Ovary (tissue), 9 donors: Measurements from ENCODE around the gene TACC2. TPM values are rescaled to one million over a fixed set of nuclear protein-coding genes. Genes with fewer than 3 reads are reported as not detected.
"Not testable (repeated sequence)": the region's sequence is repeated elsewhere in the genome, so short reads cannot be mapped to it uniquely, and the experiment has no call there.

Experiments
- DNase-seq, 5 donors: peaks; one replicate each; pipeline ENCODE4 v3.0.0-alpha.2; 2019 to 2020
- H3K27ac ChIP-seq, 2 donors: fragments of 200-600 bp; one replicate each; pipeline versions ENCODE4 v1.5.1 to v1.8.0; 2019 to 2022
- H3K27me3 ChIP-seq: fragments of 200-600 bp; one replicate; pipeline ENCODE4 v1.8.0; 2022
- H3K36me3 ChIP-seq: fragments of 200-600 bp; sonication (generic); one replicate; pipeline ENCODE4 v1.5.1; 2019
- H3K4me1 ChIP-seq: one replicate; pipeline ENCODE4 v1.8.1; 2013; ENCODE audit warnings: mild to moderate bottlenecking, moderate library complexity; ENCODE audit not compliant: insufficient read depth
- H3K4me3 ChIP-seq: fragments of 200-600 bp; sonication (generic); one replicate; pipeline ENCODE4 v1.5.1; 2017
- H3K9me3 ChIP-seq, 2 donors: fragments of 200-600 bp in 1 of 2; sonication (generic) in 1 of 2; one replicate each; pipeline versions ENCODE4 v1.5.1 to v1.8.1; 2013 to 2019; ENCODE audit warnings: mild to moderate bottlenecking in 1 of 2, moderate library complexity in 1 of 2
- CTCF ChIP-seq, 3 donors: fragments of 450-650 bp in 2 of 3; fragments of 200-600 bp in 1 of 3; IDR thresholded peaks; one replicate each; pipeline versions ENCODE4 v1.5.1 to v1.8.0; 2016 to 2022; ENCODE audit warnings: antibody characterized with exemption in 3 of 3, mild to moderate bottlenecking in 1 of 3
- EP300 ChIP-seq: sonication (generic); formaldehyde crosslinking; IDR thresholded peaks from one replicate; pipeline ENCODE4 v1.6.1; 2017; ENCODE audit warnings: antibody characterized with exemption
- POLR2A ChIP-seq: fragments of 450-650 bp; IDR thresholded peaks from one replicate; pipeline ENCODE4 v1.6.1; 2017; ENCODE audit warnings: antibody characterized with exemption, mild to moderate bottlenecking, moderate library complexity
- WGBS, 3 donors: extraction: QIAGEN DNeasy Blood & Tissue Kit in 1 of 3; methylation state at CpG; one replicate each; pipeline versions ENCODE4 v1.1.5 to v1.1.7; 2013 to 2017; 5-methylcytosine and 5-hydroxymethylcytosine counted together
- intact Hi-C, 4 donors: fragments of 100-400 bp; cut with DNase I; formaldehyde crosslinking; loops; one replicate each; pipeline versions ENCODE4 v1.11.0 to v1.15.1; 2022 to 2023
- polyA plus RNA-seq, 2 donors: library from polyadenylated mRNA; stranded (reverse); fragments of 200-250 nt in 1 of 2; fragments of 350-450 nt in 1 of 2; fragmentation: Illumina TruSeq in 1 of 2; extraction: RNeasy Lipid Tissue Mini Kit (QIAGEN cat#74804) in 1 of 2; gene quantifications; one replicate each; pipeline ENCODE4 v1.2.3, GENCODE V29; 2013 to 2014
- total RNA-seq, 7 donors: library from RNA; depleted of rRNA in 2 of 7; stranded (reverse); fragments of >200 nt in 2 of 7; fragmentation: NEBNext Ultra II Directional in 3 of 7; extraction: Animal tissue kit (Norgen Biotek cat#: 25700) in 3 of 7; gene quantifications; one replicate each; pipeline versions ENCODE4 v1.1.0 to v1.2.4, GENCODE V29; 2016 to 2023
- donor health status: DM: no; HTN: no; CAD: no; lungs with moderate emphysema.
- donor health status: DM: no; HTN: no; CAD: no.
- donor health status: Bipolar disorder and iron deficiency.
- donor health status: DM: yes; HTN: yes; CAD: no.
- donor health status: DM: no; HTN: no; CAD: no.
- donor health status: DM: yes; HTN: yes; CAD: no.

The TACC2 gene
- total and polyA plus RNA-seq, 9 donors: 6.1 to 66.4 (median 14.2) TPM

- Histone ChIP-seq H3K4me1 (no peaks in the 10 kb centered on the region), H3K36me3 (no peaks in the 10 kb centered on the region), H3K27me3 (no peaks in the 10 kb centered on the region), H3K4me3 (no peak overlapping the region), H3K27ac (no peak overlapping the region), H3K9me3 (no peaks in the 10 kb centered on the region)
- intact Hi-C loops: no loop called here
- 87 to 90% (median 89%) methylated on average over 9 of the region's 9 CpGs for WGBS, 3 donors
- no peak for TF ChIP-seq EP300
- no peak for TF ChIP-seq POLR2A
- TF ChIP-seq CTCF (IDR thresholded peaks at IDR 0.05): no peak
- DNase-seq: peak in 1 of 5 donors; percentile 6
These were observed 86.2 kb downstream of the TACC2 start for GRCh38 chr10:122075171-122075570.

GRCh38 chr10:122075876-122076275 is 86.9 kb downstream of the TACC2 start:
- H3K27ac ChIP-seq, H3K9me3 ChIP-seq, intact Hi-C loops, H3K4me3 ChIP-seq, H3K4me1 ChIP-seq, H3K36me3 ChIP-seq, H3K27me3 ChIP-seq: not testable (repeated sequence)
- DNase-seq: peak in 1 of 5 donors; percentile 2
- 97 to 99% (median 98%) methylated on average over 6 of the region's 6 CpGs for WGBS, 3 donors

- Histone ChIP-seq H3K27me3 (no peaks in the 10 kb centered on the region), H3K9me3 (no peaks in the 10 kb centered on the region), H3K36me3 (no peaks in the 10 kb centered on the region), H3K27ac (no peak overlapping the region), H3K4me1 (no peaks in the 10 kb centered on the region), H3K4me3 (no peak overlapping the region)
- WGBS, 3 donors: 90 to 98% (median 97%) methylated on average over 10 of the region's 10 CpGs
- intact Hi-C loops: no loop called here
- DNase-seq: peak in 1 of 5 donors; percentile 3
- TF ChIP-seq CTCF (IDR thresholded peaks at IDR 0.05): no peak
- no peak for TF ChIP-seq EP300
These were observed 88.4 kb downstream of the TACC2 start for GRCh38 chr10:122077311-122077875.

GRCh38 chr10:122078326-122078725 is 89.4 kb downstream of the TACC2 start:
- 52 to 82% (median 76%) methylated on average over 3 of the region's 3 CpGs for WGBS, 3 donors
- Histone ChIP-seq H3K4me3 (no peak overlapping the region), H3K4me1 (no peaks in the 10 kb centered on the region), H3K9me3 (no peaks in the 10 kb centered on the region), H3K36me3 (no peaks in the 10 kb centered on the region), H3K27me3 (no peaks in the 10 kb centered on the region), H3K27ac (no peak overlapping the region)
- intact Hi-C loops: no loop called here
- TF ChIP-seq CTCF (IDR thresholded peaks at IDR 0.05): no peak
- no peak for TF ChIP-seq EP300
- TF ChIP-seq POLR2A: no peak
- DNase-seq: no peak

GRCh38 chr10:122078965-122079795 is 90.2 kb downstream of the TACC2 start:
- Histone ChIP-seq H3K36me3 (no peaks in the 10 kb centered on the region), H3K9me3 (no peaks in the 10 kb centered on the region), H3K4me3 (no peak overlapping the region), H3K27ac (no peak overlapping the region), H3K27me3 (no peaks in the 10 kb centered on the region), H3K4me1 (no peaks in the 10 kb centered on the region)
- intact Hi-C loops: no loop called here
- TF ChIP-seq CTCF (IDR thresholded peaks at IDR 0.05) (no peak), EP300 (no peak), POLR2A (no peak)
- WGBS, 3 donors: 43 to 51% (median 49%) methylated on average over 13 of the region's 13 CpGs
- DNase-seq: peak in 1 of 5 donors; percentile 15
